GM15510 (cell line): ENCODE data around the gene CYB5B.

Experiments used
- POLR2A ChIP-seq: IDR thresholded peaks from 3 replicates; pipeline ENCODE4 v1.6.1; 2011; ENCODE audit warnings: borderline replicate concordance; ENCODE audit not compliant: insufficient read length; ENCODE audit errors: extremely low read depth

The CYB5B gene

DNA sequence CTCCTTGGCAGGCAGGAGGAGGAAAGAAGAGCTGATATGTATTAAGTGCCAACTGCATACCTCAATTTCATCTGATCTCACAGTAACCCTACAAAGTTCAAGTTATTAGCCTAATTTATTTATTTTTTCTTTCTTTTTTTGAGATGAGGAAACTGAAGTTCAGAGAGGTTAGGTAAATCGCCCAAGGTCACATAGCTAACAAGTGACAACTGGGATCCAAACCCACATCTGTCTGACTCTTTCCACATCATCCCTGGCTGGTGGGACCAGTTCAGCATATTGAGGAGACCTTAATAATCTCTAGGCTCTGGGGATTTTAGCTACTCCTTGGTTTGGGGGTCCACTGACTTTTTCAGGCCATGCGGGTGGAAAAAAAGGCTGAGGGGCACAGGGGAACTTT, 60.9 kb downstream of the CYB5B start:
- TF ChIP-seq POLR2A, result no peak

DNA sequence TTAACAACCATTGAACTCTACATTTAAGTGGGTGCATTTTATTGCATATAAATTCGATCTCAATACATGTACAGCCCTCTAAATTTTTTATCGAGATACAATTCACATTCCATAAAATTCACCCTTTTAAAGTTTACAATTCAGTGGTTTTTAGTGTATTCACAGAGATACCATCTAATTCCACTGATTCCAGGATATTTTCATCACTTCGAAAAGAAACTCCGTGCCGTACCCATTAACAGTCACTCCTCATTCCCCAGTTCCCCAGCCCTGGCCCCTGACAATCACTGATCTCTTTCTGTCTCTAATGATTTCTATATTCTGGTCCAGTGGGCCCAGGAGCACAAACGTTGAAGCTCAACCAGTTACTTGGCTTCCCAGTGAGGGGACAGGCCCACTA, 61.4 kb downstream of the CYB5B start:
- no peak for TF ChIP-seq POLR2A

DNA sequence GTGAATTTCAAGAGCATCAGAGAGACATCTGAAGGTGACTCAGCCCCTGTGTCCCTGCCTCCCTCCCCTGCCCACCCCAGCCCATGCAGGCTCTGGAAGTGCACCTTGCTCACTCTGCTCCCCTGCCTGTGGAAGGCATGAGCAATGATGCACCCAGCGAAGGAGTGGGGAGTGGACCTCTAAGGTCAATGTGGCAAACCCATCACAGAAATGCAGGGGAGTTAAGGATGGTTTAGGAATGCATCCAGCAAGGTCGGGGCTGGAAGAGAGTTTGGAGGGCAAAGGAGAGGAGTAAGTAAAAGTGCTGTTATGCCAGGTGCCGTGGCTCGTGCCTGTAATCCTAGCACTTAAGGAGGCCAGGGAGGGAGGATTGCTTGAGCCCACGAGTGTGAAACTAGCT, 61.9 kb downstream of the CYB5B start:
- no peak for TF ChIP-seq POLR2A

DNA sequence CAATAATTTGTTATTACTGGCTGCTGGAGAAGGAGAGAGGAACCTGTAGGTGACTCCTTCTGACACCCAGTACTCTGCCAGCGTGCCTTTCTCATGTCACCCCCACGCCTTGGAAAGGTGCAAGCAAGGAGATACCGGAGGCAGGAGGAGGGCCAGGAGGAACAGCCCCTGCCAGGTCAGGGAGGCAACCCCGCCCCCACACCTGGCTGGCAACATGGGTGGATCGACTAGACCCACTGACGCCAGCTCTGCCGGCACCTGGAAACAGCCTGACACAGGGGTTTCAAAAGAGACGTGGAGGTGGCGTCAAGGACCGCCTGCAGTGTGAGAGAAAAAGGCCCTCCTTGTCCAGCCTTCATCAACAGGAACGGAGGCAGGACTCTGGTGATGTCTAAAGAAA, 62.3 kb downstream of the CYB5B start:
- no peak for TF ChIP-seq POLR2A

DNA sequence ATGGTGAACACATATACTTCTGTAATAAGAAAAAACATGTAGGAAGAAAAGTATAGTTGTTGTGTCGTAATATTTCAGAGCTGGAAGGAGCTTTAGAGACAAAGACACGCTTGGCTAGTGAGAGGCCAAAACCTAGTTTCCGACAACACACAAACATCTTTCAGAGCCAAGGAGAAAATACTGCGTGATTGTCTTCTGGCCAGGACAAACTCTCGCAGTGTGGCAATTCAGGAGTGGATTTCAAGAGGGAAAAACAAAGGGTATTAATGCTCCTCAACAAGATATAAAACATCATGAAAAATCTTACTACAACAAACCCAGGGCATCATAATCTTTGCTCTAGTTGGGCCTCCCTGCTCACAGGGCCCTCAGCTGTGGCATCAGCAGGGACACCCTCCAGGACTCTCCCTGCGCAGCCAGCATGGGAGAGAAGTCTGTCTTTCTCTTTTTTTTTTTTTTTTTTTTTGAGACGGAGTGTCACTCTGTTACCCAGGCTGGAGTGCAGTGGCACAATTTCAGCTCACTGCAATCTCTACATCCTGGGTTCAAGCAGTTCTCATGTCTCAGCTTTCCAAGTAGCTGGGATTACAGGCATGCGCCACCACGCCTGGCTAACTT, 66.4 kb downstream of the CYB5B start:
- TF ChIP-seq POLR2A, result no peak

DNA sequence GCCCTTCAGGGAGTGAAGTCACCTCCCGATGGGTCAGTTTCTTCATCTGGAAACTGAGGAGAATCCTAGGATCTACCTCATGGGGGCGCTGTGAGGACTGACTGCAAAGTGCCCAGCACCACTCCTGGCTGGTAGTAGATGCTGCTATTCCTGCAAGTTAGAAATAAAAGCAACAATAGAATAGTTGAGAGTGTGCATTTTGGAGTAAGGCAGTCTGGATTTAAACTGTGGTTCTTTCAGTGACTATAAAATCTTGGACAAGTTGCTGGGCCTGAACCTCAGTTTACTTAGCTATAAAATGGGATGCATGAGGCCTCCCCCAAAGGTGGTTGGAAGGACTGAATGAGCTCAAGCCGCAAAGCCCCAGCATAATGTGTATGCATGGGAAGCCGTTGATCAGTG, 70.6 kb downstream of the CYB5B start:
- TF ChIP-seq POLR2A, result no peak

DNA sequence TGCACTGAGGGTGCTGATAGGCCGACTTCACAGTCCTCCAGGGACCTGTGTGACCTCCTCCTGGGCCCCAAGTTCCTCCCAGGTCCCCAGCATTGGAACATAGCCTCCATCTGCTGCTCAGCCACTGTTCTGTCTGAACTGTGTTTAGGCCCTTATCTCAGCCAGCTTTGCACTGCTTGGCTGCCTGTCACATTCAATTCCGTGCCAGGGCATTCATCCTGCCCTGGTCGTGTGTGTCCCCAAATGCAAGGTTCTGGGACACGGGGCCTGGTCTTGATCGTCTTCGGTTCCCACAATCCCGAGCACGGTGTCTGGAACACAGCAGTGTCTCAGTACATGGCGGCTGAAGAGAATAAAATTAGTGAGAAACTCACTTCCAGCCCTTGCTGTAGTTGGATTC, 71.4 kb downstream of the CYB5B start:
- TF ChIP-seq POLR2A, result no peak

DNA sequence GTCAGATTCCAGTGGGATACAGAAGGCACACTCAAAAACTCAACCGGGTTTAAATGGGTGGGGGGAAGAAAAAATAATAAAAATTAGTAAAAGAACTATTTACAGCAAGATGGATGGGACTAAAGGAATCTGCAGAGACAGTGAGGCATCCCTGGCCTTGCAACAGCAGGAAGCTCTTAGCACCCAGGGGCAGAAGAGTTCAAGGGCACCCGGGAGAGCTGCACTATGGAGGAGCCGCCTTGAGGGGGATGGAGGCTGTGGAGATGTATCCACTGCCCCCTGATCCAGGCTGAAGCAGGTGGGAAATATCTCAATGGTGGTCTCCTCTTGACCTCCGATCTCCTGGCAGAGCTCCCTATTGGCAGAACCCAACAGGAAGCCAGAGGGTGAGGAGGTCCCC, 72.0 kb downstream of the CYB5B start:
- TF ChIP-seq POLR2A, result no peak

DNA sequence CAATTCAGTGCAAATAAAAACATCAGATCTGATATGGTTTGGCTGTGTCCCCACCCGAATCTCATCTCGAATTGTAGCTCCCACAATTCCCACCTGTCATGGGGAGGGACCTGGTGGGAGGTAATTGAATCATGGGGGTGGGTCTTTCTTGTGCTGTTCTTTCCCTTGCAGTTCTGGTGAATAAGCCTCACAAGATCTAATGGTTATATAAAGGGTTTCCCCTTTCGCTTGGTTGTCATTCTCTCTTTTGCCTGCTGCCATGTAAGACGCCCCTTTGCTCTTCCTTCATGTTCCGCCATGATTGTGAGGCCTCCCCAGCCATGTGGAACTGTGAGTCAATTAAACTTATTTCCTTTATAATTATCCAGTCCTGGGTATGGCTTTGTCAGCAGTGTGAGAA, 72.5 kb downstream of the CYB5B start:
- TF ChIP-seq POLR2A, result no peak

DNA sequence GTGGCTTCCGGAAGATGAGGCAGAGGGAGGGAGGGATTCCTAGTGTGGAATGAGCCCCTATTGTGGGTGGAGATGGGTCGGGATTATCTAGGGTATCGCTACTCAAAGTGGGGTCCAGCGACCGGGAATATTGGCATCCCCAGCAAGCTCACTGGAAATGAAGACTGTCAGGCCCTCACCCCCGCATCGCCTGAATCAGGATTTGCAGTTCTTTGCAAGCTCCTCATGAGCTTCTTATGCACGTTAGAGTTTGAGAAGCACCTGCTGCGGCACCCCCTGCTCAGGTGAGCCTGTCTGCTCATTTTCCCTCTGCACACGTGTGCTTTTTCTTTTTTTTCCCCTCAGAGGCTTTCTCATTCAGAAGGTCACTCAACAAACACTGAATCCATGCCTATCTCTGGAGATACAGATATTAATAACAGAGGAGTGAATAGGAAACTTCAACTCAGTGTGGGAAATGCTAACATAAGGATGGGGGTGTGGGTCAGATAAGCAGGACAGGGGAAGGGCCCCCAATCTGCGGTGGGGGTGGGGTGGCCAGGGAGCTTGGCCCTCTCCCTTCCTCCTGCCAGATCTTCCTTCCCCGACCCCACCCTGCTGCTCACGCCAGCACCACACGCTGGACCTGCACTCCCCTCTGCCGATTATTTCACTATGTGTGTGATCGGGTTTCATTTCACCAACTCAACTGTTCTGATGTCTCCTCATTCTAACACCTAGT, 73.6 kb downstream of the CYB5B start:
- no peak for TF ChIP-seq POLR2A

DNA sequence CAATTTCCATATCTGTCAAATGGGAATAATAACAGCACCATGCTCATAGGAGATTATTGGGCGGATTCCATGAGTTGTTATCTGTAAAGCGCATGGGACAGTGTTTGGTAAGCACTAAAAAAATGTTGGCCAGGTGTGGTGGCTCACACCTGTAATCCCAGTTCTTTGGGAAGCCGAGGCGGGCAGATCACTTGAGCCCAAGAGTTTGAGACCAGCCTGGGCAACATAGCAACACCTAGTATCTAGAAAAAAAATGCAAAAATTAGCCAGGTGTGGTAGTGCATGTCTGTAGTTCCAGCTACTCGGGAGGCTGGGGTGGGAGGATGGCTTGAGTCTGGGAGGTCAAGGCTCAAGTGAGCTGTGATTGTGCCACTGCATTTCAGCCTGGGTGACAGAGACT, 74.5 kb downstream of the CYB5B start:
- no peak for TF ChIP-seq POLR2A

DNA sequence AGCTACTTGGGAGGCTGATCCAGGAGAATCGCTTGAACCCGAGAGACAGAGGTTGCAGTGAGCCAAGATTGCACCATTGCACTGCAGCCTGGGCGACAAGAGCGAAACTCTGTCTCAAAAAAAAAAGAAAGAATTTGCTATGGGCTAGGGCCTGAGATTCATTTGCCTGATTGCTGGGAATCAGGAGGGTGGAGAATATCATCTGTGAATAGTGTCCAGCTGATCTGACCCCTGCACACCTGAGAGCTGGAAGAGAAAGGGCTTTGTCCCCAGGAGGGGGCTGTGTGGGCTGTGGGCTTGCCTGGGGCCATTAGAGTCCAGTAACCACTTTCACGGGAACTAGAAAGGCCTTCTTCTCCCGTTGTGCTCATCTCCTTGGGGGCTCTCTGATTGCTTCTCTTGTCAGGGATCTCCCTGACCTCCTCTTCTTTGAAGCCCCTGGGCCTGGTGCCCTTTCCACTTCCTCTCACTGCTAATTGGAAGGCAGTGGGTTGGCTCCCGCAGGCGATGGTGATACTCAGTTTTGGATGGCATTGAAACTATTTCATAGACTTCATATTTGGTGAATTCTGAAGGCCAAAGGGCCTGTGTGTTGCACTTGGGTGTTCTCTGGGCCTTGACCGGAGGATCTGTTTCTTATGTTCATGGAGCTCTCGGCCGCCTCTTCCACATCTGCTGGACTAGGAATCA, 75.3 kb downstream of the CYB5B start:
- TF ChIP-seq POLR2A, result no peak

DNA sequence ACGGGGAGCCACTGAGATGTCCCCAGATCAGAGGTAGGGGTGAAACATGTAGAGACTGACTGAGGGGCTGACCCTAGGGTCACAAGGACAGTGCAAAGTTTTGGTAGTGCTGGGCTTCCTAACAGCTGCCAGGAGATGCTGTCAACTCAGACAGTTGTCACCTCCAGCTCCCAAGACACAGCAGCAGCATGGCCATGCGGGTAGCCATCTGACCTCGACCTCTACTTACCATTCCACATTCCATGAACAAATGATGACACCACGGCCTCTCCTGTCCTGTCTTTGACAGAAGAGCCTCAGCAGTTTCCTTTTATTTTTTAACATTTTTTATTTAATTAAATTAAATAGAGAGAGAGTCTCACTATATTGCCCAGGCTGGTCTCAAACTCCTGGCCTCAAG, 76.1 kb downstream of the CYB5B start:
- no peak for TF ChIP-seq POLR2A

DNA sequence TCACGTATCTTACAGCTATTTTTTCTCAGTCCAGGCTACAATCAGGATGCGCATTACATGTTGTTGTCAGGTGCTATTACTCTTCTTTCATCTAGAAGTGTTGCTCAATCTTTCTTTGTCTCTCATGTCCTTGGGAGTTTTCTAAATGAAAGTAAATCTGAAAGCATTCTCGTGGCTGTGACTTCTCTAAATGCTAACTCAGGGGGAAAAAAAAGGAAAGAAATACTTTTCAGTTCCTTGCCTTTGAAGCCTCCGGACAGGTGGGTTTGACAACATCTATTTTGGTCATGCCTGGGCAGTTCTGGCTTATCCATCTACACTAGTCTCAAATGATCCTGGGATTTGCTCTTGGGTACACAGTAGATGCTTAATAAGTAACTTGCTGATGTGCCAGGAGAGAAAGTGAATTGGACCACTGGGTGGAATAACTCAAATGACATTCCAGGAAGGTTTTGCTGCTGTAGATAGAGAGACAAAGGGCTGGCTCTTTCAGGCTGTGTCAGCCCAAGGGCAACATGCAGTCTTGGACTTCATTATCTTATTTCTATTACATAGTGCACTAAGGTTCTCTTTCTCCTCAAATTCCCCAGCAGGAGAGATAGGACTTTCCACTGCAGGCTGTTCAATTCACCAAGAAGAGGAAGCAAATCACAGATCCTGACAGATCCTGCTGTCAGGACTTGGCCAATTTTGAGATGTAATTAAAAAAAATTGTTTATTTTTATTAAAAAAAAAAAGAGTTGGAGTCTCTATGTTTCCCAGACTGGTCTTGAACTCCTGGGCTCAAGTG, 77.7 kb downstream of the CYB5B start:
- TF ChIP-seq POLR2A, result no peak

DNA sequence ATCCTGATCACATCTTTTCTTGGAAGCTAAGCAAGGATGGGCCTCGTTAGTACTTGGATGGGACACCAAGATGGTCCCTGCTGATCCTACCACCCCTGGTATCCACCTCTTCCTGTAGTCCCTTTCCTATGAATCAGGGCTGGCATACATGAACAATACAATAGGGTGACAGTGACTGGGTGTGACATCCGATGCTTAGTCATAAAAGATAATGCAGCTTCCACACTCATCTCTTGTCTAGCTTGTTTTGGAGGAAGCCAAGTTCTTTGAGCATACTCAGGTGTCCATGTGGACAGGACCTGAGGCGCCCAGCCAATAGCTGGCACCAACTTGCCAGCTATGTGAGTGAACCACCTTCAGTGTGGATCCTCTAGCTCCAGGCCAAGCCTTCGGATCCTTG, 78.8 kb downstream of the CYB5B start:
- no peak for TF ChIP-seq POLR2A
